OCI-LY1 (cell line): ENCODE results near the gene MYBBP1A.

Experiments
- EZH2 ChIP-seq: fragments of 200-600 bp; sonication (generic), shearing (Covaris generic); IDR thresholded peaks from 2 replicates; pipeline ENCODE4 v1.8.0; 2017; ENCODE audit warnings: borderline replicate concordance, mixed run types, mild to moderate bottlenecking, antibody characterized with exemption, low read length, moderate library complexity, mixed read lengths
- TF ChIP-seq, protein P1 (sequence below): fragments of 200-600 bp; sonication (generic), shearing (Covaris generic); IDR thresholded peaks from 2 replicates; pipeline ENCODE4 v1.5.1; 2017; ENCODE audit warnings: mild to moderate bottlenecking, antibody characterized with exemption, low read length, moderate library complexity, mixed read lengths

DNA sequence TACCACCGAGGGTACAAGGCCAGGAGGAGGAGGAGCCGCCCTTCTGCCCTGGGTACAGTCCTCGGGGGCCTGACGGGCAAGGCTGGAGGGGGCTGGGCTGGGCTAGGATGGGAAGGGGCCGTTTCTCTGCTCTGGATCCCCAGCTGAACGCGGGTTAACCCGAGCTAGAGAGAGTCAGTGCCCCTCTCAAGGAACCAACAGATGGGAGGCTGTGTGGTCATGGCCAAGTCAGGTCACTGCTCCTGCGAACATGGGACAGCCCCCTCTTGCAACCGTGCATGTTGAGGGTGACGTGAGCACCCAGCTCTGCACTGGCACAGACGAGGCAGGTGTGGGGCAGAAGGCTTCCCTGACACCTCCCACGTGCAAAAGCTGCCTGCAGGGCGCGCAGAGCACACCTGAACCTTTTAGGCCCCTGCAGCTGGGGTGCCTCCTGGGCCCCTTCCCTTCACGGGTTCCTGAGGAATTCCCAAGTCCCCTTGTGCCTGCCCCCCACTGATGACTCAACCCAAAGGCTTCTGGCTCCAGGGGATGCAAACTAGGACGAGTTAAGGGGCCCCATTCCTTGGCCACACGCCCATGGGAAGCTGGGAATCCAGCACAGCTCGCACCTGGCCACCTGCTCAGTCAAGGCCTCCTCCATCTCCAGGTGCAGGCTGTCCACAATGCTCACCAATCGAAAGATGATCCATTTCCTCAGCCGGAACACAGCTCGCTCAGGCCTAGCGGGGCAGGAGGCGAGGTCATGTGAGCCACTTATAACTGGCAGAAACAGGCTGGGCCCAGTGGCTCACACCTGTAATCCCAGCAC is 6.3 kb downstream of the MYBBP1A start:
- TF ChIP-seq, protein P1, sequence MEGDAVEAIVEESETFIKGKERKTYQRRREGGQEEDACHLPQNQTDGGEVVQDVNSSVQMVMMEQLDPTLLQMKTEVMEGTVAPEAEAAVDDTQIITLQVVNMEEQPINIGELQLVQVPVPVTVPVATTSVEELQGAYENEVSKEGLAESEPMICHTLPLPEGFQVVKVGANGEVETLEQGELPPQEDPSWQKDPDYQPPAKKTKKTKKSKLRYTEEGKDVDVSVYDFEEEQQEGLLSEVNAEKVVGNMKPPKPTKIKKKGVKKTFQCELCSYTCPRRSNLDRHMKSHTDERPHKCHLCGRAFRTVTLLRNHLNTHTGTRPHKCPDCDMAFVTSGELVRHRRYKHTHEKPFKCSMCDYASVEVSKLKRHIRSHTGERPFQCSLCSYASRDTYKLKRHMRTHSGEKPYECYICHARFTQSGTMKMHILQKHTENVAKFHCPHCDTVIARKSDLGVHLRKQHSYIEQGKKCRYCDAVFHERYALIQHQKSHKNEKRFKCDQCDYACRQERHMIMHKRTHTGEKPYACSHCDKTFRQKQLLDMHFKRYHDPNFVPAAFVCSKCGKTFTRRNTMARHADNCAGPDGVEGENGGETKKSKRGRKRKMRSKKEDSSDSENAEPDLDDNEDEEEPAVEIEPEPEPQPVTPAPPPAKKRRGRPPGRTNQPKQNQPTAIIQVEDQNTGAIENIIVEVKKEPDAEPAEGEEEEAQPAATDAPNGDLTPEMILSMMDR, result no peak
- TF ChIP-seq EZH2, result no peak
